T-helper 1 cell (primary cell): ENCODE results near the gene PTPRO.
A peak's percentile ranks its signal among the peaks of the same experiment; 100 is the strongest.

Experiments used
- DNase-seq, 5 donors: peaks; one replicate each; pipeline ENCODE4 v3.0.0-alpha.2; 2012 to 2020

The PTPRO gene

GRCh38 chr12:15458008-15458407 is 135.7 kb downstream of the PTPRO start:
- no peak for DNase-seq

GRCh38 chr12:15468911-15469310 is 146.6 kb downstream of the PTPRO start:
- DNase-seq = no peak

GRCh38 chr12:15469356-15469755 is 147.0 kb downstream of the PTPRO start:
- DNase-seq = no peak

- no peak for DNase-seq
These were observed 149.7 kb downstream of the PTPRO start for GRCh38 chr12:15472036-15472435.

GRCh38 chr12:15474766-15475165 is 152.5 kb downstream of the PTPRO start:
- no peak for DNase-seq

- DNase-seq = no peak
These were observed 155.5 kb downstream of the PTPRO start for GRCh38 chr12:15477761-15478160.

- no peak for DNase-seq
These were observed 159.5 kb downstream of the PTPRO start for GRCh38 chr12:15481846-15482245.

- DNase-seq = no peak
These were observed 163.2 kb downstream of the PTPRO start for GRCh38 chr12:15485466-15485865.

- no peak for DNase-seq
These were observed 164.6 kb downstream of the PTPRO start for GRCh38 chr12:15486859-15487258.

GRCh38 chr12:15488481-15488880 is 166.2 kb downstream of the PTPRO start:
- no peak for DNase-seq

- no peak for DNase-seq
These were observed 172.2 kb downstream of the PTPRO start for GRCh38 chr12:15494329-15495046.

GRCh38 chr12:15495746-15496145 is 173.4 kb downstream of the PTPRO start:
- no peak for DNase-seq

- DNase-seq = no peak
These were observed 174.4 kb downstream of the PTPRO start for GRCh38 chr12:15496738-15497137.

GRCh38 chr12:15497671-15498292 is 175.5 kb downstream of the PTPRO start:
- no peak for DNase-seq

- no peak for DNase-seq
These were observed 179.9 kb downstream of the PTPRO start for GRCh38 chr12:15502211-15502610.

- DNase-seq = no peak
These were observed 183.3 kb downstream of the PTPRO start for GRCh38 chr12:15505616-15506015.

- DNase-seq = no peak
These were observed 192.7 kb downstream of the PTPRO start for GRCh38 chr12:15515010-15515409.

- no peak for DNase-seq
These were observed 197.8 kb downstream of the PTPRO start for GRCh38 chr12:15520083-15520482.

- DNase-seq = no peak
These were observed 198.5 kb downstream of the PTPRO start for GRCh38 chr12:15520844-15521243.

- peak in 1 of 5 donors; percentile 7 for DNase-seq
These were observed 200.4 kb downstream of the PTPRO start for GRCh38 chr12:15522574-15523187.

- DNase-seq = no peak
These were observed 203.1 kb downstream of the PTPRO start for GRCh38 chr12:15525441-15525840.

- DNase-seq = peak in 1 of 5 donors; percentile 26
These were observed 203.7 kb downstream of the PTPRO start for GRCh38 chr12:15526033-15526432.

GRCh38 chr12:15527201-15528080 is 205.1 kb downstream of the PTPRO start:
- DNase-seq = no peak
